Epithelial cell of proximal tubule (primary cell): ENCODE results near the gene DDX4. TPM values are rescaled to one million over a fixed set of nuclear protein-coding genes. Genes with fewer than 3 reads are reported as not detected.
"Not testable (repeated sequence)": the region's sequence is repeated elsewhere in the genome, so short reads cannot be mapped to it uniquely, and the experiment has no call there.

Source experiments
- DNase-seq: peaks from one replicate; pipeline ENCODE4 v3.0.0-alpha.2; 2011; ENCODE audit warnings: low read depth
- H3K4me3 ChIP-seq: 2 replicates; pipeline ENCODE4 v1.5.1; 2011; ENCODE audit warnings: low read depth, mild to moderate bottlenecking, low read length
- CTCF ChIP-seq: conservative IDR thresholded peaks from 2 replicates; pipeline ENCODE4 v1.5.1; 2012; ENCODE audit warnings: low read depth, mild to moderate bottlenecking, low read length
- total RNA-seq: library from RNA; depleted of rRNA; stranded (reverse); fragments of >200 nt; gene quantifications from 2 replicates; pipeline ENCODE4 v1.2.3, GENCODE V29; 2015

DDX4 gene
- total RNA-seq, 1 donor from 2014 or later = not detected

GRCh38 chr5:55712023-55712859 lies 25.6 kb upstream of the DDX4 start, which contains the start of gene SLC38A9:
SLC38A9 (minus strand) TSS chr5:55712324; CDS start chr5:55697958, 14,366 bp downstream.
- DNase-seq = no peak
- H3K4me3 ChIP-seq = peak within 1 kb of the TSS; percentile 91
- TF ChIP-seq CTCF = no peak

GRCh38 chr5:55713871-55714270 lies 24.0 kb upstream of the DDX4 start:
- TF ChIP-seq CTCF = no peak
- H3K4me3 ChIP-seq = no peak overlapping the region
- DNase-seq = no peak

GRCh38 chr5:55714339-55714738 lies 23.5 kb upstream of the DDX4 start:
- H3K4me3 ChIP-seq = no peak overlapping the region
- no peak for DNase-seq
- TF ChIP-seq CTCF = peak; percentile 38

GRCh38 chr5:55714749-55715148 lies 23.1 kb upstream of the DDX4 start:
- no peak for TF ChIP-seq CTCF
- DNase-seq = no peak
- no peak overlapping the region for H3K4me3 ChIP-seq

- no peak for TF ChIP-seq CTCF
- no peak for DNase-seq
- H3K4me3 ChIP-seq = no peak overlapping the region
These were observed 22.3 kb upstream of the DDX4 start for GRCh38 chr5:55715519-55716078.

- DNase-seq, H3K4me3 ChIP-seq: not testable (repeated sequence)
These were observed 18.8 kb upstream of the DDX4 start for GRCh38 chr5:55719026-55719425.

- no peak overlapping the region for H3K4me3 ChIP-seq
- no peak for DNase-seq
- no peak for TF ChIP-seq CTCF
These were observed 17.6 kb upstream of the DDX4 start for GRCh38 chr5:55720188-55720703.
